K562 (cell line): ENCODE data around the gene ZNF77.

ENCODE experiments used
- CTCF ChIP-seq, 3 experiments: IDR thresholded peaks in 2 of 3; conservative IDR thresholded peaks in 1 of 3; 2 replicates each; pipeline ENCODE4 v1.5.1; 2011 to 2012; ENCODE audit warnings: low read length in 3 of 3, mild to moderate bottlenecking in 3 of 3, control low read depth in 2 of 3, improper control_type of control experiment in 1 of 3, inconsistent platforms in 1 of 3, low read depth in 1 of 3, mixed read lengths in 1 of 3, moderate library complexity in 1 of 3; ENCODE audit not compliant: insufficient read depth in 2 of 3
- EP300 ChIP-seq: IDR thresholded peaks from 2 replicates; pipeline ENCODE4 v1.6.1; 2012; ENCODE audit warnings: low read length, improper control_type of control experiment
- EWSR1 ChIP-seq: fragments of 450-650 bp; IDR thresholded peaks from 2 replicates; pipeline ENCODE4 v1.6.1; 2018; ENCODE audit warnings: borderline replicate concordance, mild to moderate bottlenecking, low read depth, moderate library complexity; ENCODE audit not compliant: partially characterized antibody
- FOXJ3 ChIP-seq: sonication (generic); formaldehyde crosslinking; IDR thresholded peaks from 2 replicates; pipeline ENCODE4 v1.4.0; 2020; ENCODE audit warnings: mild to moderate bottlenecking, missing genetic modification reagents
- FOXK2 ChIP-seq, 2 experiments: fragments of 450-650 bp; IDR thresholded peaks in 1 of 2; conservative IDR thresholded peaks in 1 of 2; 2 replicates each; pipeline ENCODE4 v1.6.1; 2016; ENCODE audit warnings: low read depth in 2 of 2, mild to moderate bottlenecking in 1 of 2
- HDAC3 ChIP-seq: fragments of 450-650 bp; IDR thresholded peaks from 2 replicates; pipeline ENCODE4 v1.6.1; 2018; ENCODE audit warnings: borderline replicate concordance, mild to moderate bottlenecking, moderate library complexity; ENCODE audit not compliant: partially characterized antibody
- HNRNPUL1 ChIP-seq: fragments of 200-400 bp; formaldehyde crosslinking; IDR thresholded peaks from 2 replicates; pipeline ENCODE4 v1.6.1; 2017; ENCODE audit warnings: low read length
- MAZ ChIP-seq, 2 experiments: fragments of 450-650 bp in 1 of 2; sonication (generic) in 1 of 2; formaldehyde crosslinking; IDR thresholded peaks in 1 of 2; conservative IDR thresholded peaks in 1 of 2; 2 replicates each; pipeline versions ENCODE4 v1.4.0 to v1.5.0; 2020; ENCODE audit warnings: mild to moderate bottlenecking in 1 of 2, missing genetic modification reagents in 1 of 2
- MXD1 ChIP-seq: fragments of 250-450 bp; sonication (Bioruptor Pico); IDR thresholded peaks from 2 replicates; pipeline ENCODE4 v1.8.0; 2021; ENCODE audit warnings: borderline replicate concordance, mild to moderate bottlenecking, moderate library complexity; ENCODE audit not compliant: poor library complexity, severe bottlenecking
- NRF1 ChIP-seq, 2 experiments: fragments of 450-650 bp; IDR thresholded peaks in 1 of 2; conservative IDR thresholded peaks in 1 of 2; 2 replicates each; pipeline ENCODE4 v1.6.1; 2014; ENCODE audit warnings: mild to moderate bottlenecking in 2 of 2
- REST ChIP-seq, 2 experiments: fragments of 450-650 bp; formaldehyde crosslinking in 1 of 2; IDR thresholded peaks; 2 replicates each; pipeline versions ENCODE4 v1.4.0 to v1.6.1; 2014 to 2020; ENCODE audit warnings: mild to moderate bottlenecking in 2 of 2, borderline replicate concordance in 1 of 2, low read depth in 1 of 2
- ZKSCAN8 ChIP-seq: fragments of 200-800 bp; sonication (Bioruptor generic); IDR thresholded peaks from 2 replicates; pipeline ENCODE4 v1.6.1; 2016; ENCODE audit warnings: missing genetic modification characterization, missing compliant biosample characterization

GRCh38 chr19:2984215-2984528, 39.4 kb upstream of the ZNF77 start:
- TF ChIP-seq MAZ (CRISPR knock-in tag; conservative IDR thresholded peaks at IDR 0.05 in 1 of 2, IDR thresholded peaks at IDR 0.05 in 1 of 2), result no peak
- TF ChIP-seq FOXK2 (conservative IDR thresholded peaks at IDR 0.05 in 1 of 2, IDR thresholded peaks at IDR 0.05 in 1 of 2; ENCODE audit: low read depth in 2 of 2), result no peak
- TF ChIP-seq CTCF (IDR thresholded peaks at IDR 0.05 in 2 of 3, conservative IDR thresholded peaks at IDR 0.05 in 1 of 3; ENCODE audit: insufficient read depth in 2 of 3, low read depth in 1 of 3, low read length in 3 of 3), result no peak
- TF ChIP-seq HDAC3, result no peak
- TF ChIP-seq HNRNPUL1, result no peak
- no peak for TF ChIP-seq FOXJ3 (CRISPR knock-in tag)
- TF ChIP-seq MXD1 (CRISPR knock-in tag), result no peak
- TF ChIP-seq EP300, result no peak
- no peak for TF ChIP-seq REST (IDR thresholded peaks at IDR 0.05; ENCODE audit: borderline replicate concordance)
- TF ChIP-seq REST (CRISPR knock-in tag; IDR thresholded peaks at IDR 0.05; ENCODE audit: low read depth), result no peak
- no peak for TF ChIP-seq NRF1 (conservative IDR thresholded peaks at IDR 0.05 in 1 of 2, IDR thresholded peaks at IDR 0.05 in 1 of 2)
- TF ChIP-seq ZKSCAN8 (CRISPR knock-in tag), result no peak
- TF ChIP-seq EWSR1, result no peak
